HG03060 (cell line): Measurements from ENCODE around the gene SLC9A3.

ENCODE experiments used
- ATAC-seq: cut with Tn5 transposase; IDR thresholded peaks from one replicate; pipeline ENCODE4 v1.9.1; 2021; ENCODE audit warnings: low read depth, moderate number of reproducible peaks; ENCODE audit not compliant: unreplicated experiment

SLC9A3 gene

DNA sequence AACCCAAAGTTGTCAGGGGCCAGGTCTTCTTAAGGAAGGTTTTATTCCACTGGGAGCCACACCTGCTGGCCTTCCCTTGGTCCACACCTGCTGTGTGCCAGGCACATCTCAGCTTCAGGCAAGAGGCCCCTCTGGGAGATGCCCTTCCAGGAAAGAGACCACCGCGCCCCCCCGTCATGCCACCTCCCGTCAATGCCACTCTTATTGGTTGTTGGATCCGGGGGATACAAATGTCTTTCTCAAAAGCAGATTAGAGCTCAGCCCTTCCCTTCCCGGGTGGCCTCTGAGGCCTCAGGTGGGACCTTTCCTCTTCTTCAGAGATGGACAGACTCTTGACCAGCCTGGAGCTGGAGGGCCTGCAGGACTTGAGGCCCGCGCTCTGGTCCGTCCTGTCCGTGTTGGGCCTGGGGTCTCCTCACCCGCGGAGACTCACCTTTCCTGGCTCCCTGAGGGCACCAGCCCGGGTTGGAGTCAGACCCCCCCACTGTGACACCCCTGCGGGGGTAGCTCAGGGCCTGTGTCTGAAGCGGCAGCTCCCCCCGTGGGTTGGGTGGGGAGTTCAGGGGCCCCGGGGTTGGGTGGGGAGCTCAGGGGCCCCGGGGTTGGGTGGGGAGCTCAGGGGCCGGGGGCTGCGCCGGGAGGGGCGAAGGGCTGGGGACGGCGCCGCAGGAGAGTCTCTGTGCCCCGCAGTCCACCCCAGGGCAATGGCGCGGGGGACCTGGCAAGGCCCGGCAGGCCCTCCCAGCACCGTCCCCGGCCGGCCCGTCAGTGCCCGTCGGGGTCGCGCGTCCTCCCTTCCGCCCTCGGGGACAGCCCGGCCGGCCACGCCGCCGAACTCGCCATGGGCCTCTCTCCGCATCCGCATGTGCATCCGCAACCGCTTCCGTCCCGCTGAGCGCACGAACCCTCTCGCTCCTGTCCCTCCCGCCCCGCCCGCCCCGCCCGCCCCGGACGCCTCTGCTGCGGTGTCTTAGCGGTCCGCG lies 3.7 kb upstream of the SLC9A3 start:
- ATAC-seq, result no peak

DNA sequence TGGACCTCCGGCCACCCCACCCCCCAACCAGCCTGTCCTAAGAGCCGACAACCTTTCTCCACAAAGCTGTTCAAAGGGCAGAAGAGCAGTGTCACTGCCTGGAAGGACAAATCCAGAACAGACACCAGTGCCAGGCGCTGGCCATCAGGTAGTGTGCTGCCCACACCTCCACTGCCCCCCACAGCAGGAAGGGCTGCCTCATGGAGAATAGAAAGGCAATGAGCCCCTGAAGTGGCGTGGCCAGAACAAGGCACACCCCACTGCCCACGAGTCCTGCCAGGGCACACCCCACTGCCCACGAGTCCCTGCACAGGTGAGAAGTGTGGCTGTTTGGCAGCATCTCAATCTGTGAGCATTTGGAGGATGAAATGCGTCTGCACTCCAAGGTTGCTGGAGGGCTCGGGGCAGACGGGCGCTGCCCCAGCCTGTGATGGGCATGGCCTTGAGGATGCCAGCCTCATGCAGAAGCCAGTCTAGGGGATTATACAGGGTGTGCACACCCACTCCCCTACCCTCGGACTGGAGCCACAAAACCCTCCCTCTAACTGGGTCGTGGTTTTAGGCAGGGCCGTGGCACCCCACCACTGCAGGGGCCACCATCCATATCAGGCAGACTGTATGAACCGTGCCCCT lies 2.3 kb upstream of the SLC9A3 start:
- no peak for ATAC-seq

DNA sequence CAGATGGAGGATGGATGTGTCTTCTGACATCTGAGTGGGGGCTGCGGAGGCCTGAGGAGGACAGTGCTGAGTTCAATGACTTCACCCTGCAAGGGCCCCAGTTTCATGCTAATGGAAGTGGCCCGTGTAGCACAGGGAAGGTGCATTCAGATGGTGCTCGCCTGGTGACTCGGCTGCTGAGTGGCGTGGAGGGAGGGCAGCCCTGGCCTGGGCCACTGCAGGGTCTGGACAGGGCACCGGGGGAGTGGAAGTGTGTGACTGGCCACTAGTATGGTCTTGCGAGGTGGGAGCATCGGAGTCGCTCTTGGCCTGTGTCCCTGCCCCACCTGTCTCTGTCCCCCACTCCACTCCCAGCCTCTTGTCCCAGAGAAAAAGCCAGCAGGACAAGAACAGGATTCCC lies 1.7 kb upstream of the SLC9A3 start:
- ATAC-seq, result no peak

DNA sequence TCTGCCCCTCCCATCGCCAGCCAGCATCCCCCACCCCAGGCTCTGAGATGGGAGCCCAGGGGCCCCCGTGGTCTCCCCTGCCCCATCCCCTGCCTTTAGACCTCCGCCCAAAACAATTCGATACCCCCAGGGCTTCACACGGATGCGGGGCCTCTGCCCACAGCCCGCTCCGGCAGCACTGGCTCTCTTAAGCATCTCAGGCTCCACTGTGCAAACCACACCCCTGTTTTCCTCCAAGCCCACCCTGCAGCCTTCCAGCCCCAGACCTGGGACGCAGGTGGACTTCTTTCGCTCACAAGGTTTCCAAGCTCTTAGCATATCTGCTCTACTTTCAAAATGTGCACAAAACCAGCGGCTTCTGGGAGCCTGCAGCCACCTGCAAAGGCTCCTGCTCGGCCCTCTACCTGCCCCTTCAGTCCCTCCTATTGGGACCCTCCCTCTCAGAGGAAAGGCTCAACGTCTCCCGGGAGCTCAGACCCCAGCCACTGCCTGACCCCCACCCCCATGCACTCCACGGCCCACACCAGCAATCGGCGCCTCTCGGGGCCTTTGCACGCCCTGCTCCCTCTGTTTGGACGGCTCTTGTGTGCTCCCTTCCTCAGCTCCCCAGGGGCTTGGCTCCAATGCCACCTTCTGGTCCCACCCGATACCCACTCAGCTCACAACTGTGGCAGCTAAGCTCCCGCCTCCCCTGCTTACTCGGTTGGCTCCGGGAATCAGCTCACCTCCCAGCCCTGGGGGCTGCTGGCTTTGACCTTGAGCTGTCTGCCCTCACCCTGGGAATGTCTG lies 918 bp upstream of the SLC9A3 start:
- ATAC-seq, result no peak

DNA sequence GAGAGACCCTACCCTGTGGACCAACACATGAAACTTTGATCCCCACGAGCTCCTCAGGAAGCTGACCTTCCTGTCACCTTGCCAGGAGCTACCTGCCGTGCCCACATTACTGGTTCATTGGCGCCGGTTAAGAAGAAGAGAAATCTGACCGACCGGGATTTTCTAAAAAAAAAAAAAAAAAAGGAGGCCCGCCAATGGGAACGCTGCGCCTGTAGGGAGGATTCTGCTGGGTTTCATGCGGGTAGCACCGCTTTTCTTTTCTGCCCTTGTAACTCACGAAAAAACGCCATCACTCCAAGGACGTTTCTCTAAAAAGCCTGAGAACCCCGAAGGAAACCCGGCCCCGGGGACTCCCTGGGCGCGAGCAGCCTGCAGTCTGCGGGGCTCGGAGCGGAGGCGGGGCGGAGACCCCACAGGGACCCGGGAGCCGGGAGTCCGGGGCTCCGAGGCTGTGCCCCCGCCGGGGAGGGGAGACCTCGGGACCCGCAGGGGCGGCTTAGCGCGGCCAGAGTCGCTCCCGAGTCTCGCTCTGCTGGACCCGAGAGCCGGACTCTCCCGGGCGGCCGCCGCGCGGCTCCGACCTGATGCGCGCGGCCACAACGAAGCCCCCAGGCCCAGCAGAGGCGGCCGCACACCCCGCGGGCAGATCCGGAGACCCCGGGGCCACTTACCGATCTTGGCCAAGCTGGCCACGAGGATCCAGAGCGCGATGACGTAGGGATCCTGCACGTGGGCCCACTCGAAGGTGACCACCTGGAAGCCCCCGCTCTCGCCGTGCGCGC lies 617 bp downstream of the SLC9A3 start:
- no peak for ATAC-seq

DNA sequence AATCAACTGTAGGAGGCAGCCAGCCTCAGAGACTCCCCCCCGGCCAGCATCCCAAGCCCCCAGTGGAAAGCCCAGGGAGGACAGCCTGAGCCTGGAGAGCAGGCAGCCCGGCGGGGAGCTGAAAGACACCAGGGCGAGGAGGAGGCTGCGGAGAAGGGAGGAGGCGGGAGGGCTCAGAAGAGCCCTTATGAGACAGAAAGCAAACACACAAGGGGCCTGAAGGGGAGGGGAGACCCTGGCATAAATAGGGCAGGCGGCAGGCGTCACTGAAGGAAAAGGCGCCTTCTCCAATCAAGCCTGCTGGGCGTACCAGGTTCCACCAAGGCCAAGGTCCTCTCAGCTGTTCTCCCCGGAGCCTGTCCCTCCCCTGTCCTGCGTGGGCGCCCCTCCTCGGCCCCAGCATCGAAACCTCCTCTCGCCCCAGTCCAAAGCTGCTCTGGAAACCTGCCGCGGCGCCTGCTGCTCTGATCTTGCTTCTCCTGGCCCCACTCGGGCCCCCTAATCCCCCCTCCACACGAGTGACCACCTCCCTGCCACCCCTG lies 1.3 kb downstream of the SLC9A3 start:
- no peak for ATAC-seq

DNA sequence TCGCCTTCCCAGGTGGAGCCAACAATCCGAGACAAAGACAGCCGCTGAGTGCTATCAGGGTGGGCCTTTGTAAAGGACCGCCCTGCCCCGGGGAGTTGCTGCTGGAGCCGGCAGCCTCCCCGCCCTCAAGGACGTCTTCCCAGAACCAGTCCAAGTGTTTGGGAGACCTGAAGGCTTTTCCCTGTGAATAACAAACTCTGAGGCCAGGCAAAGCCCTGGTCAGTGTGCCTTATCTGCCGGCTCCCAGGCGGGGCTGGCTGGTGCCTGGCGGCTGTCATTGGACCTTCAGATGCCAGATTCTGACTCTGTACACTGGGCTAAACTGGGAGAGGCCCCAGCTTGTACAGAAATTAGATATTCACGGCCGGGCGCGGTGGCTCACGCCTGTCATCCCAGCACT lies 2.1 kb downstream of the SLC9A3 start:
- no peak for ATAC-seq

DNA sequence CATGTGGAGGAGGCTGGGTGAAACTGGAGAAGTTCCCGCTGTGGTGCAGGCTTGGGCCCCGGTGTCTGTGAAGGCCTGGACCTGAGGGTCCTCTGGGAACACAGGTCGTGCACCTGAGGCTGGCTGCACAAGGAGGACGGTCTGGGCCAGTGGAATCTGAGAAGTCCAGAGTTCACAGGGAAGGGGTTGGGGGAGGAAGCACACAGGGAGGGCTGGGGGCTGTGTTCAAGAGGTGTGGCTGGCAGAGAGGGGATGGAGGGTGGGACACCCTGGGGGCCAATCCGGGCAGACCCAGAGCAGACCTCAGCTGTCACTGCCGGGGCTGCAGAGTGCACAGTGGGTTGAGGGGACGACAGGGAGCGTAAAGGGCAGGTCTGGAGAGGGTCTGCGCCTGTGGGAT lies 2.6 kb downstream of the SLC9A3 start:
- no peak for ATAC-seq

DNA sequence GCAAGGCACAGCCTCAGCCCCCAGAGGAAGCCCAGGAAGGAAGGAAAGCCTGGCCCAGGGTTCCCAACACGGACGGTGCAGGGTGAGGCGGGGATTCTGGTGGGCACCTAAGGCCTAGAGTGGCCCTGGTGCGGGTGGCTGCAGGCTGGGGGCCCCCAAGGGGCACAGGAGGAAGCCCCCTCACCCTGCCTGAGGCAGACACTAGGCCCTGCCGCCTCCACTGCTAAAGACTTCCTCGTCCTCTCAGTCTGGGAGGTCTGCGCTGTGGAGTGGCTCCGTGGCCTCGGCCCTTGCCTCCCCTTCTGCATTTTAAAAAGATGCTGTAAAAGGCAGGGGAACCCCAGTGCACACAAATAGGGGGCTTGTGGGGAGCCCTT lies 3.4 kb downstream of the SLC9A3 start:
- ATAC-seq, result no peak

DNA sequence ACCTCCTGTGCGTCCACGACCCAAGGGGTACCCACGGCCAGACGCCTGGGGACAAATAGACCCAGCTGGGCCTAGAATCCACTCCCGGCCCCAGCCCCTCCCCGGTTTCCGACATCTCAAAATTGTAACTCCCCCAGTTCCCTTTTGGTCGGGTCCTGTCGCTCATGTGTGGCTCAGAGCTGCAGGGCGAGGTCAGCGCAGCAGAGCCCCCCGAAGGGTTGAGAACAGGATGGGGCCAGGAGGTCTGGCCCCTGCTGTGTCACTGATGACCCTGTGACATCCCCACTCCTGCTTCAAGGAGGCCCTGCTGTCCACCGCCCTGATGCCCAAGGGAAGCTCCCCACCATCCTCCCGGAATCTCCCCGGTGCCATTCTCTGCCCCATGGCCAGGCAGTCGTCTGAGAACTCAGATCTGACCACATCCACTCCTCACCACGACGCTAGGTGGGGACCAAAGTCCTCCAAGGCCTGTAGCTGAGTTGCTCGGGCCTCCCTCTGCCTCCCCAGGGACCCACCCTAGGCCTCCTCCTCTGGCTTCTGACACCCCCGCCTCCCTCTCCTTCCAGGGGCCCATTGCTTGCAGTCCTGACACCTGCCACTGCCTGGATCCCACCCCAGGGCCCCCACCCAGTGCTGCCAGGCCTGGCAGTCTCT lies 3.9 kb downstream of the SLC9A3 start:
- ATAC-seq, result no peak

DNA sequence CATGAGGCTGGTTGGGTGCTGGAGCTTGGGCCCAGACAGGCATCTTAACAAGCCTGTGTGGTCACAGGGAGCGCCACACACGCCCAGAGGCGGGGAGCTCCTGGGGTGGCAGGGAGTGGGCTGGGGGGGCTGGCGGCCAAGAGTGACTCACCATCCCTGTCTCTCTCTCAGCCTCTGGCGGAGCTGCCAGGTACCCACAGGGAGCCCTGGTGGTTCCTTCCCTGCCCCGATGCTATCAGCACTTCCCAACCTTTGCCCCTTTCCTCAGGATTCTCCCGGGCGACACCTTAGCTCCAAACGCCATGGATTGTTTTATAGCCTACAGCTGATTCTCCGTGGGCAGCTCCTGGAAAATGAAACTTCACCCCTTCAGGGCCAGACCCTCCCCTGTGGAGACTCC lies 5.5 kb downstream of the SLC9A3 start:
- no peak for ATAC-seq

DNA sequence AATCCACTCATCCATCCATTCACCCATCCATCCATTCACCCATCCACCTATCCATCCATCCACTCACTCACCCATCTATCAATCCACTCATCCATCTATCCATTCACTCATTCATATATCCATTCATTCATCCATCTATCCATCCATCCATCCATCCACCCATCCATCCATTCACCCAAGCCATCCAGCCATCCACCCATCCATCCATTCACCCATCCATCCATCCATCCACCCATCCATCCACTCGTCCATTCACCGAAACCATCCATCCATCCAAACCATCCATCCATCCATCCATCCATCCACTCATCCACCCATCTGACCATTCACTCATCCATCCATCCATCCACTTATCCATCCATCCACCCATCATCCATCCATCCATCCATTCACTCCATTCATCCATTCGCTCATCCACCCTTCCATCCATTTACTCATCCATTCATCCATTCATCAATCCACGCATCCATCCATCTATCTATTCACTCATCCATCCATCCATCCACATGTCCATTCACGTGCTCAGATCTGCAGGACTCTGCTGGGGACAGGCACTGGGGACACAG lies 6.6 kb downstream of the SLC9A3 start:
- ATAC-seq, result no peak

DNA sequence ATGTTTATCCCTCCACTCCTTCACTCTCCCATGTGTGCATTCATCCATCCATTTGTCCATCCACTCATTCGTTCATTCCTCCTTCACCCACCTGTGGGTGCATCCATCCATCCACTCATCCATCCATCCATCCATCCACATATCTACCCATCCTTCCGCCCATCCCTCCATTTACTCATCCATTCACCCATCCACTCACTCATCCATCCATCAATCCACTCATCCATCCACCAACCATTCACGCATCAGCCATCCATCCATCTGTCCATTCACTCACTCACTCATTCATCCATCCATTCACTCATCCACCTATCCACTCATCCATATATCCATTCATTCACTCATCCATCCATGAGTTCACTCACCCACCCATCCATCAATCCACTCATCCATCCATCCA lies 7.3 kb downstream of the SLC9A3 start:
- no peak for ATAC-seq

DNA sequence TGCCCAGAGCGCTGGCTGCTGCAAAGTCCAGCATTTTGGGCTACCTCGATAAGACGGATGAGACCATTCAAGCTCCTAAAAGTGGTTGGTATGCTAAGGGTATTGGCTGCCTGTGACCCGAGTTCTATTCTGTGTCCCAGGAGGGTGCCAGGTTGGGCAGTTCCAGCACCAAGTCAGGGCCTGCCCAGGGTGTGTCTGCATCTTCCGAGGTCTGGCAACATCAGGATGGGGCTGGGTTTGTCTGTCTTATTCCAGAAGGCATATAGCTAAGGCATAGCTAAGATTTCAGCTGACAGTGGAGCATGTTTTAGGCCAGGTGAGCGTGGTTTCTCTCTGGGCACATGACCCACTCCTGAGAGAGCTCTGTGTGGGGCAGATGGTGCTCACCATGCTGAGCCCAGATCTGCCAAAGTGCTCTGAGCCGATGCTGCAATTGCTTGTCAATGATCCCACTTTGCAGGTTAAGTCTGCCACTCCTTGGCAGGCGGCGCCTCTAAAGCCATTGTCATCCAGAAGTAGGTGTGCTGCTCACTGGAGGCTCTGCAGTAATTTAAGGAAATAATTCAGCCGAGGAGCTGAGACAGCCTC lies 7.8 kb downstream of the SLC9A3 start:
- ATAC-seq, result no peak

DNA sequence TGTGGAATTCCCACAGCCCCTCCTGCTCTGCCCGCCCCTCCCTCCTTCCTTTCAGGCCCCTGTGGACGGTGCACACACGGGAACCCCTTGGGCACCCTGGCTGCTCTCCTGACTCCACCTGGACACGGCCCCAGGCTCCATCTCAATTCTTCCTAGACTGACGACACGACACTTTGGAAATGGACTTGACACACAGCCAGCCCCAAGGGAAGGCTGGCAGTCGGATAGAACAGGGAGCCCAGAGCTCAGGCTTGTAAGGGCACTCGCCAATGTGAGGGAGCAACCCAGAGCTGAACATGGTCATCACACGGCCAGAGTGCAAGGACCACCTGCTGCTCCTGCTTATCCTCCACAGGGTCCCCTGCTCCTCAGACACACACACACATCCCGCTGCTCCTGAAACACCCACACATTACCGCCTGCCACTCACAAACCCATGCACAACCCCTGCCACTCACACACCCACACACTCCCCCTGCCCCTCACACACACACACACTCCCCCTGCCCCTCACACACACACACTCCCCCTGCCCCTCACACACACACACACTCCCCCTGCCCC lies 8.9 kb downstream of the SLC9A3 start:
- ATAC-seq, result no peak

DNA sequence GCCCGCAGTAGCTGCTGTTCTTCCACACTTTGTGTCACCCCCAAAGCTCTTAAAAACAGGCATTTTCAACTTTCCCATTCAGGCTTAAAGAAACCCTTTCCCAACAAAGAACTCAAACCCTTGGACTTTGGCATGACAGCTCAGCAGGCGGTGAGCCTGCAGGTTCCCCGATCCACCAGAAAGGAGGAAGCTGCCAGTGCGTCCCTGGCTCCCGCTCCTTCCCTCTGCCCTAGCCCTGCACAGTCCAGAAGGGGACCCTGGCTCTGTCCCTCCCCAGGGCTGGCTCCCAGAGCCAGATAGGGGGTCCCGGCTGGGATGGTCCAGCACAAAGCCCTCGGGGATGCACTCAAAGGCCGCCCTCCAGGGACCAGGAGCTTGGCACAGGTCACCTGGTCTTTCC lies 9.6 kb downstream of the SLC9A3 start:
- ATAC-seq, result no peak

DNA sequence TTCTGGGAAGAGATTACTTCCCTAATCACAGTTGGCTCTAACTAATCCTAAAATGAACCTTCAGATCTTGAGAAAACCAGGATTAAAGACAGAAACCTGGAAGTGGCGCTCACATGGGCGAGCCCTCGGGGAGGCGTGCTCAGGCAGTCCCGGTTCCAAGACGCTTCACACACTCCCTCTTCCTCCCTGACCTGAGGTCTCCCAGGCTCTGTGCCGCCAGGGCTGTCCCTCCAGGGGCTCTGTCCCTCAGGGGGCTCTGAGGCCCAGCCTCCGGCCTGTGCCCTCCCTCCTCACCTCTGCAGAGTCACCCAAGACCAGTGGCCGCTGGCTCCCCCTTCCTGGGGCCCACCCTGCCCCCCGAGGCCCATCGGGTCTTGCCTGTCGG lies 10.2 kb downstream of the SLC9A3 start:
- ATAC-seq, result no peak

DNA sequence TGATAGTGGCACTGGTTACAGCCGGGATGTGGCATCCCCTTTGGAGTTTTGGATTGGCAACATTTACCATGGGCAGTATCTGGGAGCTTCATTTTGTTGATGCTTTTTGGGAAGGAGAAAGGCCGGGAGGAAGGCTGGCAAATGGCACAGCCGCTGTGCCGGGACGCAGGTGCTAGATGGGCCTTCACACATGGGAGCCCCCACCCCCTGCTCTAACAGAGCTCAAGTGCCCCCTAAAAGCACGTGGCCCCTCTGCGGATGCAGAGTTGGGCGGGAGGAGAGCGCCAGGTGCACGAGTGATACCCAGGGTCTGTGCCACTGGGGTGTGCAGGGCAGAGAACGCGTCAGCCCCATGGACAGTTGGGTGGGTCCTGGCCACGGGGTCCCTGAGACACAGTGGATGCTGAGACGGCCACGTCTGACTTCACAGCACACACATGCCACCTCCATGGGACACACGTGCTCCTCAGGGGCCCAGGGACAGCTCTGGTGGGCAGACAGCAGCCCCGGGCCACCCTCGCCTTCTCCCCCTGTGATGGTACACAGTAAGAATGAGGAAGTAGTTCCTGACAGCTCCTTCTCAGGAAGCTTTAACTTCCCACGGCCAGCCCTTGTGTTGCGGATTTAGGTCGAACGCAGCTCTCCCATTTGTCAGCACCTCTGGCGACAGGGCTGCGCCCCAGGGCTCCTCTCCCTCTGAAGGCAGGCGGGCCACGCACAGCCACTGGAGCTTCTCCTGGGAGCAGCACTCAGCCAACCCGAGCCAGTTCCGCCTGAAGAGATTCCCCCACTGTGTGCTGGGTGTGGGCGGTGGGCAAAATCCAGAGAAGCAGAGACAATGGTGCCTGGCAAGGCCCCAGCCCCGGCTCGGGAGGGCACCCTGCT lies 10.8 kb downstream of the SLC9A3 start:
- no peak for ATAC-seq
